ENCODE measurements around the gene TBXT.
"Not testable (repeated sequence)": the region's sequence is repeated elsewhere in the genome, so short reads cannot be mapped to it uniquely, and the experiment has no call there.

TBXT gene

DNA sequence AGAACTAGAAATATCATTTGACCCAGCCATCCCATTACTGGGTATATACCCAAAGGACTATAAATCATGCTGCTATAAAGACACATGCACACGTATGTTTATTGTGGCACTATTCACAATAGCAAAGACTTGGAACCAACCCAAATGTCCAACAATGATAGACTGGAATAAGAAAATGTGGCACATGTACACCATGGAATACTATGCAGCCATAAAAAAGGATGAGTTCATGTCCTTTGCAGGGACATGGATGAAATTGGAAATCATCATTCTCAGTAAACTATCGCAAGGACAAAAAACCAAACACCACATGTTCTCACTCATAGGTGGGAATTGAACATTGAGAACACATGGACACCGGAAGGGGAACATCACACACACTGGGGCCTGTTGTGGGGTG is 7.4 kb upstream of the TBXT start:
- H3K18ac ChIP-seq (ENCODE audit: low read length); H3K79me2 ChIP-seq (ENCODE audit: control insufficient read depth, insufficient read depth, low read length, poor library complexity); H4K12ac ChIP-seq (ENCODE audit: low read depth, low read length); H3K9ac ChIP-seq (ENCODE audit: low read length); H3K4me1 ChIP-seq (ENCODE audit: control insufficient read depth in 1 of 2, insufficient read depth in 2 of 2, low read length in 2 of 2); H3K9me3 ChIP-seq (ENCODE audit: insufficient read depth, low read depth, low read length); H3K27ac ChIP-seq (ENCODE audit: low read depth, low read length); H3K4me3 ChIP-seq (ENCODE audit: low read depth, low read length); DNase-seq; H4K91ac ChIP-seq (ENCODE audit: low read depth, low read length); H4K8ac ChIP-seq (ENCODE audit: low read depth, low read length); H3K14ac ChIP-seq (ENCODE audit: low read length); H2AFZ ChIP-seq (ENCODE audit: insufficient read depth, low read length, poor library complexity); H3K4ac ChIP-seq (ENCODE audit: low read depth, low read length); H3K23ac ChIP-seq (ENCODE audit: low read length); H2AK5ac ChIP-seq (ENCODE audit: low read length); H2BK12ac ChIP-seq (ENCODE audit: low read length); H3K36me3 ChIP-seq (ENCODE audit: control insufficient read depth in 1 of 2, insufficient read depth in 2 of 2, low read length in 2 of 2); H2BK5ac ChIP-seq (ENCODE audit: low read depth, low read length, poor library complexity); H3K79me1 ChIP-seq (ENCODE audit: low read length); H3K4me2 ChIP-seq (ENCODE audit: low read length); H2BK120ac ChIP-seq (ENCODE audit: insufficient read depth, low read length, poor library complexity): not testable (repeated sequence)
- H3K27me3 ChIP-seq (ENCODE audit: insufficient read depth, low read length), result peaks cover 24% of the 10 kb centered on the region
- WGBS (ENCODE audit: extremely low coverage, insufficient coverage, insufficient read length), result no CpG with 5 or more reads among the region's 3 CpGs

DNA sequence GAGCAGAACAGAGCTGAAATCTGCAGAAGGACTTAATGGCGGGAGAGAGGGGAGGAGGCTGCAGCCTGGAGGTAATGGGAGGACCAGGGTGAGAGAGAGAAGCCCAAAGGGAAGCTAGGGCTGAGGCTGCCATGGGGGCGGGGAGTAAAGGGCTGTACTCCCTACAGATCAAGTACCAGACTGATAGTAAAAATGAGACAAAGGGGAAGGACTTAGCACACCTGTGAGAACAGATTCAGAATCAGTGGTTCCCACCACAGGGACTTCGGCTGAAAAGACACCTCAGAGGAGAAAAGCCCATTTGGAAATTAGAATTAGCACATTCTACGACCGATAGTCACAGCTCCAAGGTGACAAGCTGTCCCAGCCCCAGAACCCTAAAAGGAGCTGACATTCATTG is 6.4 kb upstream of the TBXT start:
- H3K23ac ChIP-seq (ENCODE audit: low read length), result no peak overlapping the region

GRCh38 chr6:166173281-166173951 is 5.8 kb upstream of the TBXT start:
- Histone ChIP-seq H3K4ac (ENCODE audit: low read depth, low read length) (no peak overlapping the region), H3K27ac (ENCODE audit: low read depth, low read length) (no peak overlapping the region), H2BK120ac (ENCODE audit: insufficient read depth, low read length, poor library complexity) (no peak overlapping the region), H4K12ac (ENCODE audit: low read depth, low read length) (no peak overlapping the region), H3K18ac (ENCODE audit: low read length) (no peak overlapping the region), H3K4me3 (ENCODE audit: low read depth, low read length) (no peak overlapping the region), H3K14ac (ENCODE audit: low read length) (no peak overlapping the region), H2BK5ac (ENCODE audit: low read depth, low read length, poor library complexity) (no peak overlapping the region), H4K8ac (ENCODE audit: low read depth, low read length) (no peak overlapping the region), H2AK5ac (ENCODE audit: low read length) (no peak overlapping the region), H2AFZ (ENCODE audit: insufficient read depth, low read length, poor library complexity) (no peak overlapping the region), H3K9me3 (ENCODE audit: insufficient read depth, low read depth, low read length) (peaks cover 4% of the 10 kb centered on the region), H3K4me1 (ENCODE audit: control insufficient read depth in 1 of 2, insufficient read depth in 2 of 2, low read length in 2 of 2) (peaks cover 0 to 3% of the 10 kb centered on the region in 2 experiments), H3K36me3 (ENCODE audit: control insufficient read depth in 1 of 2, insufficient read depth in 2 of 2, low read length in 2 of 2) (no peaks in the 10 kb centered on the region), H3K4me2 (ENCODE audit: low read length) (no peak overlapping the region), H3K9ac (ENCODE audit: low read length) (no peak overlapping the region), H3K27me3 (ENCODE audit: insufficient read depth, low read length) (peaks cover 40% of the 10 kb centered on the region), H3K79me2 (ENCODE audit: control insufficient read depth, insufficient read depth, low read length, poor library complexity) (no peaks in the 10 kb centered on the region), H2BK12ac (ENCODE audit: low read length) (no peak overlapping the region), H3K23ac (ENCODE audit: low read length) (no peak overlapping the region), H3K79me1 (ENCODE audit: low read length) (no peaks in the 10 kb centered on the region), H4K91ac (ENCODE audit: low read depth, low read length) (no peak overlapping the region)
- DNase-seq, result no peak
- no CpG with 5 or more reads among the region's 9 CpGs for WGBS (ENCODE audit: extremely low coverage, insufficient coverage, insufficient read length)

More for the DNA sequence above, 6.4 kb upstream of the TBXT start:
- H2BK5ac ChIP-seq (ENCODE audit: low read depth, low read length, poor library complexity), result no peak overlapping the region
- H4K91ac ChIP-seq (ENCODE audit: low read depth, low read length), result no peak overlapping the region
- no peak overlapping the region for H3K4me2 ChIP-seq (ENCODE audit: low read length)
- H3K4me1 ChIP-seq (ENCODE audit: control insufficient read depth in 1 of 2, insufficient read depth in 2 of 2, low read length in 2 of 2), result no peaks in the 10 kb centered on the region
- H2AK5ac ChIP-seq (ENCODE audit: low read length), result no peak overlapping the region
- no peak overlapping the region for H3K4ac ChIP-seq (ENCODE audit: low read depth, low read length)
- no peaks in the 10 kb centered on the region for H3K36me3 ChIP-seq (ENCODE audit: control insufficient read depth in 1 of 2, insufficient read depth in 2 of 2, low read length in 2 of 2)
- H3K9me3 ChIP-seq (ENCODE audit: insufficient read depth, low read depth, low read length), result peaks cover 2% of the 10 kb centered on the region
- no peak overlapping the region for H3K27ac ChIP-seq (ENCODE audit: low read depth, low read length)
- H2BK12ac ChIP-seq (ENCODE audit: low read length), result no peak overlapping the region
- no peak overlapping the region for H3K14ac ChIP-seq (ENCODE audit: low read length)
- H4K8ac ChIP-seq (ENCODE audit: low read depth, low read length), result no peak overlapping the region
- H3K79me2 ChIP-seq (ENCODE audit: control insufficient read depth, insufficient read depth, low read length, poor library complexity), result no peaks in the 10 kb centered on the region
- H3K79me1 ChIP-seq (ENCODE audit: low read length), result no peaks in the 10 kb centered on the region
- no peak overlapping the region for H2BK120ac ChIP-seq (ENCODE audit: insufficient read depth, low read length, poor library complexity)
- WGBS (ENCODE audit: extremely low coverage, insufficient coverage, insufficient read length), result no CpG with 5 or more reads among the region's 5 CpGs
- H3K9ac ChIP-seq (ENCODE audit: low read length), result no peak overlapping the region
- no peak overlapping the region for H3K18ac ChIP-seq (ENCODE audit: low read length)
- DNase-seq, result no peak
- H3K4me3 ChIP-seq (ENCODE audit: low read depth, low read length), result no peak overlapping the region
- H4K12ac ChIP-seq (ENCODE audit: low read depth, low read length), result no peak overlapping the region
- H2AFZ ChIP-seq (ENCODE audit: insufficient read depth, low read length, poor library complexity), result no peak overlapping the region
- H3K27me3 ChIP-seq (ENCODE audit: insufficient read depth, low read length), result peaks cover 34% of the 10 kb centered on the region

DNA sequence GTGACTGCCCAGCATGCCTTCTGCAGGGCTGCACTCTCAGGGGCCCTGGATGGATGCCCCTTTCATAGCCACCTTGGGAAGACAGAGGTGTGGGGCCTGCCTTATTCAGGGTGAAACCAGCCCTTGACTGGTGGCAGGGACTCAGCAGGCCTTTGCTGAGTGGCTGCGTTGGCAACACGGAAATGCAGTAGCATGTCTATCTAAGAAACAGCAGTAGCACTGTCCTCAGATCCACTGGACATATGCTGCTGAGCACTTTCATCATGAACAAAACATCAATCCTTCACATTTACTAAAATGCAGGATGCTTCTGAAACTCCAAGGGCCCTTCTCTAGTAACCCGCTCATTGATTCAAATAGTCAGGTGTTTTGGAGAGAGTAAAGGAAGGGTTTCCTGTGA is 4.9 kb upstream of the TBXT start:
- Histone ChIP-seq H3K4me3 (ENCODE audit: low read depth, low read length) (no peak overlapping the region), H4K12ac (ENCODE audit: low read depth, low read length) (no peak overlapping the region), H3K9me3 (ENCODE audit: insufficient read depth, low read depth, low read length) (peaks cover 4% of the 10 kb centered on the region), H4K91ac (ENCODE audit: low read depth, low read length) (no peak overlapping the region), H2BK5ac (ENCODE audit: low read depth, low read length, poor library complexity) (no peak overlapping the region), H3K9ac (ENCODE audit: low read length) (no peak overlapping the region), H4K8ac (ENCODE audit: low read depth, low read length) (no peak overlapping the region), H3K4ac (ENCODE audit: low read depth, low read length) (no peak overlapping the region), H2AK5ac (ENCODE audit: low read length) (no peak overlapping the region), H2BK120ac (ENCODE audit: insufficient read depth, low read length, poor library complexity) (no peak overlapping the region), H3K36me3 (ENCODE audit: control insufficient read depth in 1 of 2, insufficient read depth in 2 of 2, low read length in 2 of 2) (no peaks in the 10 kb centered on the region), H3K4me1 (ENCODE audit: control insufficient read depth in 1 of 2, insufficient read depth in 2 of 2, low read length in 2 of 2) (peaks cover 3 to 7% of the 10 kb centered on the region in 2 experiments), H3K18ac (ENCODE audit: low read length) (no peak overlapping the region), H3K79me2 (ENCODE audit: control insufficient read depth, insufficient read depth, low read length, poor library complexity) (no peaks in the 10 kb centered on the region), H3K14ac (ENCODE audit: low read length) (no peak overlapping the region), H3K27me3 (ENCODE audit: insufficient read depth, low read length) (peaks cover 47% of the 10 kb centered on the region), H3K23ac (ENCODE audit: low read length) (no peak overlapping the region), H2BK12ac (ENCODE audit: low read length) (no peak overlapping the region), H3K79me1 (ENCODE audit: low read length) (no peaks in the 10 kb centered on the region), H2AFZ (ENCODE audit: insufficient read depth, low read length, poor library complexity) (no peak overlapping the region), H3K4me2 (ENCODE audit: low read length) (no peak overlapping the region), H3K27ac (ENCODE audit: low read depth, low read length) (no peak overlapping the region)
- WGBS (ENCODE audit: extremely low coverage, insufficient coverage, insufficient read length), result no CpG with 5 or more reads among the region's 3 CpGs
- no peak for DNase-seq

Measured in trophoblast cell (in vitro differentiated cells and primary cell).